Endothelial cell of hepatic sinusoid (primary cell): ENCODE measurements around the gene UGT2B11.

Experiments used
- in situ Hi-C: cut with HindIII; loops from 2 replicates; pipeline ENCODE4 v1.10.0; 2017; ENCODE audit warnings: low sequenced_read_pairs

The UGT2B11 gene

GRCh38 chr4:69170233-69171134 is 44.1 kb downstream of the UGT2B11 start:
- in situ Hi-C loops: loop anchor here (25.0 kb wide), 1 partner anchor 683 kb away; no protein-coding TSS in a partner anchor

DNA sequence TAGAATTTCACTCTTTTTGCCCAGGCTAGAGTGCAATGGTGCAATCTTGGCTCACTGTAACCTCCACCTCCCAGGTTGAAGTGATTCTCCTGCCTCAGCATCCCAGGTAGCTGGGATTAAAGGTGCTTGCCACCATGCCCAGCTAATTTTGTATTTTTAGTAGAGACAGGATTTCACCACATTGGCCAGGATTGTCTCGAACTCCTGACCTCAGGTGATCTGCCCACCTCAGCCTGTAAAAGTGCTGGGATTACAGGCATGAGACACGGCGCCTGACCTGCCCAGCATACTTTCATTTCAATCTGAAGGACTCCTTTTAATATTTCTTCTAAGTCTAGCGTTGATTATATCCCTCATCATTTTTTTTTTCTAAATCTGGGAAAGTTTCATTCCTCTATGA is 45.4 kb downstream of the UGT2B11 start:
- in situ Hi-C loops: loop anchor here (25.0 kb wide), 1 partner anchor 682 kb away; no protein-coding TSS in a partner anchor

GRCh38 chr4:69167300-69167699 is 47.2 kb downstream of the UGT2B11 start:
- in situ Hi-C loops: loop anchor here (25.0 kb wide), 1 partner anchor 680 kb away; no protein-coding TSS in a partner anchor

GRCh38 chr4:69166376-69166775 is 48.2 kb downstream of the UGT2B11 start:
- in situ Hi-C loops: loop anchor here (25.0 kb wide), 1 partner anchor 679 kb away; no protein-coding TSS in a partner anchor

GRCh38 chr4:69165707-69166106 is 48.8 kb downstream of the UGT2B11 start:
- in situ Hi-C loops: loop anchor here (25.0 kb wide), 1 partner anchor 678 kb away; no protein-coding TSS in a partner anchor

DNA sequence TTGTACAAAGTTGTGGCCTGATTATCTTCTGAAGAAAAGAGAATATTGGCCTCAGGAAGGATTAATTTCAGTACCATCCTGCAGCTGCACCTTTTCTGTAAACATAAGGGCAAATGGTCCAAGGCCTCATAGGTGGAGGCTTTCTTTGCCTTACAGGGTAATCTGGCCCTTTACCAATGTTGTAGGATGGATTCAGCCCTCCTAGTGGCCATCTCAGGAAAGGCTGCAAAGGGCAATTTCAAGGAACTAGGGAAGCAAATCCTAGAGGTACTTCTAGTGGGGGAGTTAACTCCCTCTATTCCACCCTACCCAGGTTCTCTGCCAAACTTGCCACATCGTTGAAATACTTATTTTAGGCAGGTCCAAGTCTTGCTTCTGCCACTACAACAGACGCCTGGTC is 57.6 kb downstream of the UGT2B11 start:
- in situ Hi-C loops: loop anchor here (25.0 kb wide), 1 partner anchor 670 kb away; no protein-coding TSS in a partner anchor

DNA sequence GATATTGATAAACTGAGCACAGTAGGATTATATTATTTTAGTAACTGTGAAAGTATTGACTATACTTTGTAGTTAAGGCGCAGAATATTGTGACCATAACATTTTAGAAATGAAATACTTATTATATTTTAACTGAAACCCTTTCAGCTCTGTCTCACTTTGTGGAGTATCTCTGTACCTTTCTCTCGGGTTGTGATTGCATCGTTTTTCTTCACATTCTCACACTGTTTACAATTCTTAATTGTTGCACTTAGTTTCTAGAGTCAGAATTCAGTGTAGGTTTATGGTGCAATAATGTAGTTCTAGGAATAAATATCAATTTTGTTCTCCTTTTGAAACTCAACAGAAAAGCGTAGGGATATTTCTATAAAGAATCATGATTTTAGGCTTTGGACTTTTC is 60.5 kb downstream of the UGT2B11 start:
- in situ Hi-C loops: loop anchor here (5.0 to 25.0 kb wide), 2 partner anchors 182 to 667 kb away; no protein-coding TSS in a partner anchor
